ENCODE measurements around the gene ZNF718. TPM values are rescaled to one million over a fixed set of nuclear protein-coding genes. Genes with fewer than 3 reads are reported as not detected.
"Not testable (repeated sequence)": the region's sequence is repeated elsewhere in the genome, so short reads cannot be mapped to it uniquely, and the experiment has no call there.

ZNF718 gene
- total and polyA plus RNA-seq, 2 of the 13 experiments (the other 11 are each of a cell fraction or from before 2014, with no cell fraction given): not detected

GRCh38 chr4:169640-170039, 45.3 kb downstream of the ZNF718 start:
- ATAC-seq; H3K27ac ChIP-seq (ENCODE audit: extremely low read length, insufficient read depth, low read length); H2AFZ ChIP-seq (ENCODE audit: low read length); POLR2A ChIA-PET; BruUV-seq (replicated peaks); H3K4me3 ChIP-seq (replicated peaks in 1 of 3; ENCODE audit: insufficient read depth in 1 of 3, low read depth in 2 of 3, low read length in 3 of 3); intact Hi-C loops (cut with micrococcal nuclease; ENCODE audit: unreplicated experiment); in situ Hi-C loops (cut with HindIII; ENCODE audit: extremely low pct_ligation_motif_present, low pct_unique_long_range_greater_than_20kb); FAIRE-seq; CTCF ChIA-PET (ENCODE audit: low intra/inter-chr PET ratio, low total read pairs); DNase-seq (ENCODE audit: low spot score); H3K9ac ChIP-seq (ENCODE audit: insufficient read depth, low read depth, low read length); H3K36me3 ChIP-seq (replicated peaks in 1 of 2; ENCODE audit: control insufficient read depth in 1 of 2, insufficient read depth in 2 of 2, low read length in 2 of 2); H4K20me1 ChIP-seq (ENCODE audit: insufficient read depth, low read length); H3K4me1 ChIP-seq (ENCODE audit: insufficient read depth, low read length); H3K79me2 ChIP-seq (ENCODE audit: insufficient read depth, low read length); H3K4me2 ChIP-seq (ENCODE audit: low read depth, low read length); H3K27me3 ChIP-seq (ENCODE audit: control insufficient read depth in 1 of 2, insufficient read depth in 2 of 2, low read length in 2 of 2): not testable (repeated sequence)
- 1% methylated on average over 3 of the region's 3 CpGs for WGBS (ENCODE audit: low lambda C conversion rate)
- H3K9me3 ChIP-seq (ENCODE audit: low read length): peaks cover 53% of the 10 kb centered on the region

- H3K4me2 ChIP-seq (ENCODE audit: low read depth, low read length); H3K4me1 ChIP-seq (ENCODE audit: insufficient read depth, low read length); H3K4me3 ChIP-seq (replicated peaks in 1 of 3; ENCODE audit: insufficient read depth in 1 of 3, low read depth in 2 of 3, low read length in 3 of 3); POLR2A ChIA-PET; intact Hi-C loops (cut with micrococcal nuclease; ENCODE audit: unreplicated experiment); DNase-seq (ENCODE audit: low spot score); ATAC-seq; H3K27ac ChIP-seq (ENCODE audit: extremely low read length, insufficient read depth, low read length); H3K9ac ChIP-seq (ENCODE audit: insufficient read depth, low read depth, low read length); H3K36me3 ChIP-seq (replicated peaks in 1 of 2; ENCODE audit: control insufficient read depth in 1 of 2, insufficient read depth in 2 of 2, low read length in 2 of 2); H4K20me1 ChIP-seq (ENCODE audit: insufficient read depth, low read length); H3K27me3 ChIP-seq (ENCODE audit: control insufficient read depth in 1 of 2, insufficient read depth in 2 of 2, low read length in 2 of 2); BruUV-seq (replicated peaks); CTCF ChIA-PET (ENCODE audit: low intra/inter-chr PET ratio, low total read pairs); H2AFZ ChIP-seq (ENCODE audit: low read length); FAIRE-seq; in situ Hi-C loops (cut with HindIII; ENCODE audit: extremely low pct_ligation_motif_present, low pct_unique_long_range_greater_than_20kb); H3K79me2 ChIP-seq (ENCODE audit: insufficient read depth, low read length): not testable (repeated sequence)
- H3K9me3 ChIP-seq (ENCODE audit: low read length): peaks cover 59% of the 10 kb centered on the region
- WGBS (ENCODE audit: low lambda C conversion rate): 74% methylated on average over 3 of the region's 10 CpGs
Measured at GRCh38 chr4:171318-171717, 47.0 kb downstream of the ZNF718 start.

GRCh38 chr4:173666-174314, 49.5 kb downstream of the ZNF718 start:
- Histone ChIP-seq H3K4me3 (replicated peaks in 1 of 3; ENCODE audit: insufficient read depth in 1 of 3, low read depth in 2 of 3, low read length in 3 of 3) (no peak overlapping the region), H3K36me3 (replicated peaks in 1 of 2; ENCODE audit: control insufficient read depth in 1 of 2, insufficient read depth in 2 of 2, low read length in 2 of 2) (no peaks in the 10 kb centered on the region), H4K20me1 (ENCODE audit: insufficient read depth, low read length) (no peaks in the 10 kb centered on the region), H3K79me2 (ENCODE audit: insufficient read depth, low read length) (no peaks in the 10 kb centered on the region), H2AFZ (ENCODE audit: low read length) (no peak overlapping the region), H3K27ac (ENCODE audit: extremely low read length, insufficient read depth, low read length) (no peak overlapping the region), H3K4me2 (ENCODE audit: low read depth, low read length) (no peak overlapping the region), H3K27me3 (ENCODE audit: control insufficient read depth in 1 of 2, insufficient read depth in 2 of 2, low read length in 2 of 2) (no peaks in the 10 kb centered on the region), H3K4me1 (ENCODE audit: insufficient read depth, low read length) (no peaks in the 10 kb centered on the region), H3K9me3 (ENCODE audit: low read length) (peaks cover 76% of the 10 kb centered on the region), H3K9ac (ENCODE audit: insufficient read depth, low read depth, low read length) (no peak overlapping the region)
- FAIRE-seq (no peak), DNase-seq (ENCODE audit: low spot score) (no peak), ATAC-seq (no peak)
- ChIA-PET POLR2A (no interaction called here), CTCF (ENCODE audit: low intra/inter-chr PET ratio, low total read pairs) (no interaction called here)
- intact Hi-C loops (cut with micrococcal nuclease; ENCODE audit: unreplicated experiment) (no loop called here), in situ Hi-C loops (cut with HindIII; ENCODE audit: extremely low pct_ligation_motif_present, low pct_unique_long_range_greater_than_20kb) (no loop called here)
- BruUV-seq (replicated peaks): no TSS peak
- 13% methylated on average over 7 of the region's 7 CpGs for WGBS (ENCODE audit: low lambda C conversion rate)
- no peak for TF ChIP-seq ZNF790 (CRISPR knock-in tag; IDR thresholded peaks at IDR 0.05; ENCODE audit: borderline replicate concordance)
- TF ChIP-seq ZNF251 (CRISPR knock-in tag; IDR thresholded peaks at IDR 0.05): no peak
- no peak for TF ChIP-seq ARNT (IDR thresholded peaks at IDR 0.05)
- TF ChIP-seq CERS6 (CRISPR knock-in tag; IDR thresholded peaks at IDR 0.05): no peak
- no peak for TF ChIP-seq HNRNPUL1 (IDR thresholded peaks at IDR 0.05; ENCODE audit: low read depth, low read length)
- TF ChIP-seq AGO1 (IDR thresholded peaks at IDR 0.05; ENCODE audit: low read depth, low read length, poor library complexity, severe bottlenecking): no peak
- no peak for TF ChIP-seq ZNF530 (CRISPR knock-in tag; IDR thresholded peaks at IDR 0.05; ENCODE audit: low read depth)
- TF ChIP-seq ELF4 (CRISPR knock-in tag; IDR thresholded peaks at IDR 0.05; ENCODE audit: borderline replicate concordance): no peak
- no peak for TF ChIP-seq ZNF263 (CRISPR knock-in tag; IDR thresholded peaks at IDR 0.05)
- no peak for TF ChIP-seq NFIC (IDR thresholded peaks at IDR 0.05; ENCODE audit: low read length)
